B cell (primary cell): ENCODE data around the gene ASTN1. TPM values are rescaled to one million over a fixed set of nuclear protein-coding genes. Genes with fewer than 3 reads are reported as not detected.

Experiments used
- ATAC-seq: fragments of 200-7000 bp; cut with Tn5 transposase; one replicate; pipeline ENCODE4 v1.10.0; 2021; ENCODE audit warnings: low read depth, mild to moderate bottlenecking, moderate number of reproducible peaks, moderate library complexity
- CTCF ChIA-PET: fragments of 350-600 bp; sonication (Branson Sonifier 250); formaldehyde crosslinking; loops from one replicate; lab custom pipeline; 2021; ENCODE audit warnings: antibody characterized with exemption, inconsistent platforms; lab: Charles Lee
- POLR2A ChIA-PET: fragments of 350-600 bp; sonication (Branson Sonifier 250); formaldehyde crosslinking; loops from one replicate; lab custom pipeline; 2021; ENCODE audit warnings: antibody characterized with exemption; lab: Charles Lee
- DNase-seq: peaks from one replicate; pipeline ENCODE4 v3.0.0; 2013
- H2AFZ ChIP-seq: 2 replicates; pipeline ENCODE4 v1.6.1; 2012; ENCODE audit warnings: mild to moderate bottlenecking, low read depth, low read length; ENCODE audit not compliant: insufficient read depth, poor library complexity, severe bottlenecking
- H3K27ac ChIP-seq, 2 donors: 1 replicate in 1 of 2; 2 replicates in 1 of 2; pipeline ENCODE4 v1.5.1; 2012 to 2013; ENCODE audit warnings: low read length in 2 of 2, mild to moderate bottlenecking in 2 of 2, moderate library complexity in 1 of 2
- H3K27me3 ChIP-seq, 4 experiments: fragments of 200-600 bp in 1 of 4; sonication (generic) in 1 of 4; replicated peaks in 1 of 4; 1 replicate in 2 of 4; 2 replicates in 2 of 4; pipeline versions ENCODE4 v1.6.1 to v1.7.0; 2013 to 2016; ENCODE audit warnings: low read length in 3 of 4, mild to moderate bottlenecking in 2 of 4, mixed read lengths in 1 of 4, moderate library complexity in 1 of 4; ENCODE audit not compliant: insufficient read depth in 4 of 4, control insufficient read depth in 3 of 4; ENCODE audit errors: control extremely low read depth in 1 of 4
- H3K36me3 ChIP-seq, 2 experiments: replicated peaks in 1 of 2; 1 replicate in 1 of 2; 2 replicates in 1 of 2; pipeline versions ENCODE4 v1.6.1 to v1.7.1; 2013; ENCODE audit warnings: low read length in 1 of 2; ENCODE audit not compliant: insufficient read depth in 2 of 2, control insufficient read depth in 1 of 2; ENCODE audit errors: control extremely low read depth in 1 of 2, extremely low read depth in 1 of 2
- H3K4me1 ChIP-seq, 2 donors: fragments of 200-600 bp in 1 of 2; sonication (generic) in 1 of 2; 1 replicate in 1 of 2; 2 replicates in 1 of 2; pipeline versions ENCODE4 v1.5.1 to v1.6.1; 2013 to 2017; ENCODE audit warnings: low read length in 2 of 2; ENCODE audit not compliant: control insufficient read depth in 2 of 2, insufficient read depth in 2 of 2
- H3K4me2 ChIP-seq: replicated peaks from 2 replicates; pipeline ENCODE3; 2012; ENCODE audit warnings: mild to moderate bottlenecking, low read depth, low read length; ENCODE audit not compliant: poor library complexity, severe bottlenecking
- H3K4me3 ChIP-seq, 5 experiments: fragments of 200-600 bp in 1 of 5; sonication (generic) in 1 of 5; 1 replicate in 3 of 5; 2 replicates in 2 of 5; pipeline versions ENCODE4 v1.5.1 to v1.7.0; 2011 to 2016; ENCODE audit warnings: low read length in 4 of 5, mild to moderate bottlenecking in 4 of 5, low read depth in 2 of 5, control low read depth in 1 of 5, moderate library complexity in 1 of 5; ENCODE audit not compliant: insufficient read depth in 1 of 5; ENCODE audit errors: control extremely low read depth in 1 of 5, extremely low read depth in 1 of 5
- H3K79me2 ChIP-seq: fragments of 200-600 bp; sonication (generic); one replicate; pipeline ENCODE4 v1.6.0; 2016; ENCODE audit warnings: low read length; ENCODE audit not compliant: control insufficient read depth, insufficient read depth
- H3K9ac ChIP-seq: fragments of 200-600 bp; sonication (generic); 2 replicates; pipeline ENCODE4 v1.6.1; 2017; ENCODE audit warnings: mild to moderate bottlenecking, low read length, moderate library complexity
- H3K9me3 ChIP-seq, 3 donors: one replicate each; pipeline versions ENCODE4 v1.6.1 to v1.7.1; 2013; ENCODE audit warnings: low read length in 2 of 3; ENCODE audit not compliant: control insufficient read depth in 2 of 3, insufficient read depth in 1 of 3; ENCODE audit errors: control extremely low read depth in 1 of 3
- H4K20me1 ChIP-seq: 2 replicates; pipeline ENCODE4 v1.6.0; 2012; ENCODE audit warnings: mild to moderate bottlenecking, low read length; ENCODE audit not compliant: insufficient read depth, control insufficient read depth, poor library complexity, severe bottlenecking
- H3K27ac Mint-ChIP-seq: one replicate; pipeline ENCODE4 v1.8.0; 2021; ENCODE audit warnings: mixed read lengths
- H3K27me3 Mint-ChIP-seq: one replicate; pipeline ENCODE4 v1.8.0; 2021; ENCODE audit warnings: mixed read lengths
- H3K4me1 Mint-ChIP-seq: one replicate; pipeline ENCODE4 v1.8.0; 2021; ENCODE audit warnings: mixed read lengths
- H3K4me3 Mint-ChIP-seq: one replicate; pipeline ENCODE4 v1.8.0; 2021; ENCODE audit warnings: mixed read lengths
- H3K9me3 Mint-ChIP-seq: one replicate; pipeline ENCODE4 v1.8.0; 2022; ENCODE audit warnings: mixed read lengths; ENCODE audit not compliant: insufficient read depth
- EZH2 ChIP-seq: IDR thresholded peaks from 2 replicates; pipeline ENCODE4 v1.6.1; 2012; ENCODE audit warnings: borderline replicate concordance, low read depth, mild to moderate bottlenecking, moderate library complexity, low read length; ENCODE audit not compliant: insufficient read depth, poor library complexity, severe bottlenecking
- WGBS: methylation state at CpG from one replicate; pipeline ENCODE4 v1.1.5; 2013; ENCODE audit warnings: missing lambda C conversion rate; ENCODE audit not compliant: insufficient coverage; 5-methylcytosine and 5-hydroxymethylcytosine counted together
- intact Hi-C: fragments of 100-400 bp; cut with micrococcal nuclease; formaldehyde crosslinking; loops from one replicate; pipeline ENCODE4 v1.10.0; 2022
- polyA plus RNA-seq: library from polyadenylated mRNA; depleted of rRNA; stranded (reverse); fragments of >200 nt; gene quantifications from 2 replicates; pipeline ENCODE4 v1.2.3, GENCODE V29; 2012
- total RNA-seq, 2 donors: library from RNA; stranded (reverse); fragments of 120-200 nt in 1 of 2; gene quantifications; 1 replicate in 1 of 2; 2 replicates in 1 of 2; pipeline versions ENCODE4 v1.2.3 to v1.2.4, GENCODE V29; 2013 to 2022
- TF ChIP-seq, protein P1 (sequence below): fragments of 200-600 bp; IDR thresholded peaks from one replicate; pipeline ENCODE4 v1.8.0; 2022; ENCODE audit warnings: antibody characterized with exemption, mild to moderate bottlenecking

The ASTN1 gene
- total and polyA plus RNA-seq, 2 donors (not counting 1 experiment from before 2014, with no cell fraction given) = not detected

DNA sequence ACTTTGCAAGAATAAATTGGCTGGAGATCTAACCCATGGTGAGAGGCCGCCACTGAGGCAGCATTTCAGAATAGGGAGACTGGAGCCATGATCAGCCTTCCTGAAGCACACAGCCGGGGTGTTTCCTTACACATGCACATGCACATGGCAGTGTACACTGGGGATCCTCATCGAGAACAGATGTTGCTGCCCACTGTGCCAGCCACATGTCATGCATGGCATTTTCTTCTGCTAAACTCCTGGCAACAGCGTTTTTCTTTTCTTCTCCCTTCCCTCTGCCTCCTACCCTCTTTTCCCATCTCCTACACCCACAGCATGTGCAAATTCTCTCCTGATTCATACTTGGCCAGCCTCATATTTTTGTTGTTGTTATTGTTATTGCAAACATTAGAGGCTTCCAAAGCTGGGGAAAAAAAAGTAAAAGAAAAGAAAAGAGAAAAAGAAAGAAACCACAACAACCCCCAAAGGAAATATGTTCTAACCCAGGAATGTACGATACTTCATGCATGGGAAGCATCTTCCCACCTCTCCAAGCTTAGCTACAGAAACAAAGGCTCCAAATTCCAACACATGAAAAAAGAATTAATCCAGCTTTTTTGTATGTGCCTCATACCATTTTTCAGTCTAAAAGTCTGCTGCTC is 344.0 kb downstream of the ASTN1 start:
- no peaks in the 10 kb centered on the region for H3K9me3 Mint-ChIP-seq
- POLR2A ChIA-PET = no interaction called here
- CTCF ChIA-PET = no interaction called here

DNA sequence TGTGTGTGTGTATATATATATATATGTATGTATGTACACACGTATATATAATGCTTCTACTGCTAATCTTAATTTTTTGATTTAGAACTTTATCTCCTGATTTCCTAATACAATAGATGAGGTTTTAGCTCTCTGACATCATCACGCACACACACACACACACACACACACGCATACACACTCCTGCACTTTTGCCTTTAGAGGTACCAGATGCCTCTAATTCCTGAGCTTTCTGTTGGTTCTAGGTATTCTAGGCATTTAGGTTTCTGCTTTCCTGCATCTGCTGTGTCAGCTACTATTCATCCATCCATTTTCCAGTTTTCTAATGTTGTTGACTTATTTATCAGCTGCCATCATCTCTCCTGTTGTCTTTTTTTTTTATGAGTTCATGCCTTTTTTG is 348.3 kb downstream of the ASTN1 start:
- Histone ChIP-seq H3K4me3 (no peak overlapping the region), H3K9me3 (no peaks in the 10 kb centered on the region), H2AFZ (no peak overlapping the region), H4K20me1 (no peaks in the 10 kb centered on the region), H3K27me3 (peaks cover 0 to 5% (median 0%) of the 10 kb centered on the region in 4 experiments), H3K4me1 (no peaks in the 10 kb centered on the region), H3K4me2 (no peak overlapping the region), H3K27ac (no peak overlapping the region), H3K79me2 (no peaks in the 10 kb centered on the region), H3K9ac (no peak overlapping the region), H3K36me3 (no peaks in the 10 kb centered on the region)
- Mint-ChIP-seq H3K4me3 (no peak overlapping the region), H3K4me1 (no peaks in the 10 kb centered on the region), H3K9me3 (no peaks in the 10 kb centered on the region), H3K27ac (no peak overlapping the region), H3K27me3 (no peaks in the 10 kb centered on the region)
- DNase-seq (no peak), ATAC-seq (no peak)
- CTCF ChIA-PET = no interaction called here
- POLR2A ChIA-PET = no interaction called here
- no CpG with 5 or more reads among the region's 3 CpGs for WGBS
- intact Hi-C loops = no loop called here
- TF ChIP-seq EZH2 = no peak
- TF ChIP-seq, protein P1, sequence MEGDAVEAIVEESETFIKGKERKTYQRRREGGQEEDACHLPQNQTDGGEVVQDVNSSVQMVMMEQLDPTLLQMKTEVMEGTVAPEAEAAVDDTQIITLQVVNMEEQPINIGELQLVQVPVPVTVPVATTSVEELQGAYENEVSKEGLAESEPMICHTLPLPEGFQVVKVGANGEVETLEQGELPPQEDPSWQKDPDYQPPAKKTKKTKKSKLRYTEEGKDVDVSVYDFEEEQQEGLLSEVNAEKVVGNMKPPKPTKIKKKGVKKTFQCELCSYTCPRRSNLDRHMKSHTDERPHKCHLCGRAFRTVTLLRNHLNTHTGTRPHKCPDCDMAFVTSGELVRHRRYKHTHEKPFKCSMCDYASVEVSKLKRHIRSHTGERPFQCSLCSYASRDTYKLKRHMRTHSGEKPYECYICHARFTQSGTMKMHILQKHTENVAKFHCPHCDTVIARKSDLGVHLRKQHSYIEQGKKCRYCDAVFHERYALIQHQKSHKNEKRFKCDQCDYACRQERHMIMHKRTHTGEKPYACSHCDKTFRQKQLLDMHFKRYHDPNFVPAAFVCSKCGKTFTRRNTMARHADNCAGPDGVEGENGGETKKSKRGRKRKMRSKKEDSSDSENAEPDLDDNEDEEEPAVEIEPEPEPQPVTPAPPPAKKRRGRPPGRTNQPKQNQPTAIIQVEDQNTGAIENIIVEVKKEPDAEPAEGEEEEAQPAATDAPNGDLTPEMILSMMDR = no peak

More for the DNA sequence above, 344.0 kb downstream of the ASTN1 start:
- TF ChIP-seq, protein P1 = no peak
- TF ChIP-seq EZH2 = no peak
- ATAC-seq = no peak
- Histone ChIP-seq H2AFZ (no peak overlapping the region), H3K36me3 (no peaks in the 10 kb centered on the region), H3K9ac (no peak overlapping the region), H3K27ac (no peak overlapping the region), H3K4me2 (no peak overlapping the region), H3K4me3 (no peak overlapping the region), H3K27me3 (peaks cover 0 to 4% (median 0%) of the 10 kb centered on the region in 4 experiments), H3K4me1 (no peaks in the 10 kb centered on the region), H3K79me2 (no peaks in the 10 kb centered on the region), H4K20me1 (no peaks in the 10 kb centered on the region), H3K9me3 (no peaks in the 10 kb centered on the region)
- DNase-seq = no peak
- no peak overlapping the region for H3K4me3 Mint-ChIP-seq
- WGBS = 85% methylated on average over 5 of the region's 5 CpGs
- H3K4me1 Mint-ChIP-seq = no peaks in the 10 kb centered on the region
- no peak overlapping the region for H3K27ac Mint-ChIP-seq
- intact Hi-C loops = no loop called here
- H3K27me3 Mint-ChIP-seq = peaks cover 6% of the 10 kb centered on the region
